ENCODE results near the gene KIAA1958. TPM values are rescaled to one million over a fixed set of nuclear protein-coding genes. Genes with fewer than 3 reads are reported as not detected.

KIAA1958 gene
- total RNA-seq, 2 donors from 2014 or later = 5.8 to 6.0 TPM

- no peaks in the 10 kb centered on the region for H3K27me3 ChIP-seq (replicated peaks; ENCODE audit: insufficient read depth)
- no peak for ATAC-seq (ENCODE audit: insufficient number of reproducible peaks, low FRiP score, low read depth)
- H3K4me1 ChIP-seq (ENCODE audit: control insufficient read depth in 1 of 2, low read depth in 2 of 2) = peaks cover 0 to 9% of the 10 kb centered on the region in 2 donors
- no peak overlapping the region for H3K27ac ChIP-seq
- H3K9me3 ChIP-seq = peaks cover 7% of the 10 kb centered on the region
- H3K4me3 ChIP-seq = no peak overlapping the region
- DNase-seq (ENCODE audit: low spot score) = no peak
- no peaks in the 10 kb centered on the region for H3K36me3 ChIP-seq
- TF ChIP-seq CTCF (IDR thresholded peaks at IDR 0.05) = no peak
These were observed 9.0 kb downstream of the KIAA1958 start for GRCh38 chr9:112495614-112496013.

GRCh38 chr9:112496074-112496722, 9.6 kb downstream of the KIAA1958 start:
- no peak for DNase-seq (ENCODE audit: low spot score)
- H3K27ac ChIP-seq = no peak overlapping the region
- no peaks in the 10 kb centered on the region for H3K36me3 ChIP-seq
- H3K27me3 ChIP-seq (replicated peaks; ENCODE audit: insufficient read depth) = no peaks in the 10 kb centered on the region
- TF ChIP-seq CTCF (IDR thresholded peaks at IDR 0.05) = no peak
- no peak for ATAC-seq (ENCODE audit: insufficient number of reproducible peaks, low FRiP score, low read depth)
- peaks cover 7% of the 10 kb centered on the region for H3K9me3 ChIP-seq
- no peak overlapping the region for H3K4me3 ChIP-seq
- peaks cover 0 to 9% of the 10 kb centered on the region in 2 donors for H3K4me1 ChIP-seq (ENCODE audit: control insufficient read depth in 1 of 2, low read depth in 2 of 2)

- DNase-seq (ENCODE audit: low spot score) (no peak), ATAC-seq (ENCODE audit: insufficient number of reproducible peaks, low FRiP score, low read depth) (no peak)
- no peaks in the 10 kb centered on the region for H3K36me3 ChIP-seq
- H3K27me3 ChIP-seq (replicated peaks; ENCODE audit: insufficient read depth) = no peaks in the 10 kb centered on the region
- H3K27ac ChIP-seq = no peak overlapping the region
- no peaks in the 10 kb centered on the region for H3K4me1 ChIP-seq (ENCODE audit: control insufficient read depth in 1 of 2, low read depth in 2 of 2)
- H3K4me3 ChIP-seq = no peak overlapping the region
- TF ChIP-seq CTCF (IDR thresholded peaks at IDR 0.05) = no peak
- H3K9me3 ChIP-seq = no peaks in the 10 kb centered on the region
These were observed 14.2 kb downstream of the KIAA1958 start for GRCh38 chr9:112500842-112501241.

GRCh38 chr9:112501287-112501686, 14.7 kb downstream of the KIAA1958 start:
- DNase-seq (ENCODE audit: low spot score) (no peak), ATAC-seq (ENCODE audit: insufficient number of reproducible peaks, low FRiP score, low read depth) (no peak)
- TF ChIP-seq CTCF (IDR thresholded peaks at IDR 0.05) = no peak
- H3K9me3 ChIP-seq = no peaks in the 10 kb centered on the region
- no peaks in the 10 kb centered on the region for H3K36me3 ChIP-seq
- no peak overlapping the region for H3K27ac ChIP-seq
- H3K4me3 ChIP-seq = no peak overlapping the region
- no peaks in the 10 kb centered on the region for H3K27me3 ChIP-seq (replicated peaks; ENCODE audit: insufficient read depth)
- H3K4me1 ChIP-seq (ENCODE audit: control insufficient read depth in 1 of 2, low read depth in 2 of 2) = no peaks in the 10 kb centered on the region

GRCh38 chr9:112502175-112502946, 15.7 kb downstream of the KIAA1958 start:
- no peaks in the 10 kb centered on the region for H3K36me3 ChIP-seq
- no peak overlapping the region for H3K27ac ChIP-seq
- DNase-seq (ENCODE audit: low spot score) (no peak), ATAC-seq (ENCODE audit: insufficient number of reproducible peaks, low FRiP score, low read depth) (no peak)
- H3K9me3 ChIP-seq = no peaks in the 10 kb centered on the region
- H3K27me3 ChIP-seq (replicated peaks; ENCODE audit: insufficient read depth) = no peaks in the 10 kb centered on the region
- TF ChIP-seq CTCF (IDR thresholded peaks at IDR 0.05) = no peak
- H3K4me1 ChIP-seq (ENCODE audit: control insufficient read depth in 1 of 2, low read depth in 2 of 2) = no peaks in the 10 kb centered on the region
- no peak overlapping the region for H3K4me3 ChIP-seq

Measured in thoracic aorta (tissue), 2 donors.